Upper lobe of left lung (tissue), 4 donors: ENCODE measurements around the gene CEACAM19.

Source experiments
- CTCF ChIP-seq, 6 experiments: fragments of 450-650 bp in 4 of 6; fragments of 200-600 bp in 2 of 6; sonication (generic) in 2 of 6; IDR thresholded peaks; one replicate each; pipeline ENCODE4 v1.5.1; 2016 to 2019; ENCODE audit warnings: antibody characterized with exemption in 6 of 6
- EP300 ChIP-seq, 4 donors: sonication (generic); formaldehyde crosslinking; IDR thresholded peaks; one replicate each; pipeline ENCODE4 v1.5.1; 2017; ENCODE audit warnings: antibody characterized with exemption in 4 of 4, control low read depth in 2 of 4
- POLR2A ChIP-seq, 4 donors: fragments of 450-650 bp; IDR thresholded peaks; one replicate each; pipeline ENCODE4 v1.5.1; 2016 to 2017; ENCODE audit warnings: antibody characterized with exemption in 4 of 4, mild to moderate bottlenecking in 2 of 4
- POLR2AphosphoS5 ChIP-seq, 2 donors: sonication (generic); formaldehyde crosslinking; IDR thresholded peaks; one replicate each; pipeline ENCODE4 v1.5.1; 2017; ENCODE audit warnings: antibody characterized with exemption in 2 of 2

DNA sequence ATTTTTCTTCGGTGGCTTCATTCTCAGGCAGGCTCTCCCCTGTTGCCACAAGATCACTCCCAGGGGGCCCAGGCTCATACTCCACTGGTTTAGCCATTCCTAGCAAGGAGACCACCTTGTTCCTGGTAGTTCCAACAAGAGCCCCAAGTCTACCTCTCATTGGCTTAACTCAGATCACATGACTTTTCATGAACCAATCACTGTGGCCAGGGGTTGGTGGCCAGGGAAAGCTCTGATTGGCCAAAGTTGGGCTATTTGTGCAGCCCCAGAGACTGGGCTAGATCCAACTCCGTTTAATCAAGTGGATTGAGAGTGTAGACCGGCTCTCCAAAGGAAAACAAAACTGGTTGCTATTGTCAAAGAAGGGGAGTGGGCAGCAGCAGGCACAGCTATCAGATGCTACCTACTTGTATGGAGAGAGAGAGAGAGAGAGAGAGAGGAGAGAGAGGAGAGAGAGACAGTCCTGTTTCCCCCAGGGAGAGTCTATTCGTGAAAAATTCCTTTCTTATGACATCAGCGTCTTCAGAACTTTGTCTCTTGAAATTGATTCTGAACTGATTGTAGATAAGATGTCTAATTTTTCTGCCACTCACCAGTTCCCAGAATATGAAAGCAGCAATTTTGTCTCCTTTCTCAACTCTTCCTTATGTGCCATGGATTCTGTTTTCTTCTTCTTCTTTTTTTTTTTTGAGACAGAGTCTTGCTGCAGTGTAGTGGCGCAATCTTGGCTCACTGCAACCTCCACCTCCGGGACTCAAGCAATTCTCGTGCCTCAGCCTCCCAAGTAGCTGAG, 5.9 kb downstream of the CEACAM19 start:
- TF ChIP-seq CTCF (IDR thresholded peaks at IDR 0.05) (no peak), POLR2AphosphoS5 (IDR thresholded peaks at IDR 0.05) (no peak), EP300 (IDR thresholded peaks at IDR 0.05) (no peak), POLR2A (IDR thresholded peaks at IDR 0.05) (no peak)
